Fibroblast of mammary gland (primary cell): ENCODE results near the gene CHCHD5.

ENCODE experiments used
- DNase-seq: peaks from one replicate; pipeline ENCODE4 v3.0.0-alpha.2; 2010; ENCODE audit warnings: low read depth
- H3K4me3 ChIP-seq: 2 replicates; pipeline ENCODE4 v1.5.1; 2011; ENCODE audit warnings: low read depth, mild to moderate bottlenecking, low read length, moderate library complexity; ENCODE audit not compliant: control insufficient read depth
- CTCF ChIP-seq: conservative IDR thresholded peaks from 2 replicates; pipeline ENCODE4 v1.5.1; 2011; ENCODE audit warnings: low read depth, low read length, inconsistent platforms; ENCODE audit not compliant: control insufficient read depth, insufficient read depth

CHCHD5 gene

DNA sequence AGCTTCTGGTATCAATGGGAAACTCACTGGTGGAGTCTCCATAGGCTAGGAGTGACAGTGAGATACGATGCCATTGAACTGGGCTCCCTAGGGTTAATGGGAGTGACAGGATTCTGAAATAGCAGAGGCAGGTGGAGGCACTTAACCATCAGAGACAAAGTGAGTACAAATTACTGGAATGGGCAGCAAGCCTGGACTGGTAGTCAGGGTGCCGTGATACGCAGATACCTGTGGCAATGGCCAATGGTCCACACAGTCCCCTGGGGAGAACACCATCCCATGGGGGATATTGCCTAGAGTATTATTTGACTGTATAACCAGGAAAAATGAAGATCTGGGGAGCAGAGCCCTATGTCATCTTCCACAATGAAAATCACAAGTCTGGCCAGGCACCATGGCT, 17.3 kb downstream of the CHCHD5 start:
- TF ChIP-seq CTCF = no peak
- H3K4me3 ChIP-seq = no peak overlapping the region
- no peak for DNase-seq

- no peak for TF ChIP-seq CTCF
- no peak overlapping the region for H3K4me3 ChIP-seq
Observed at GRCh38 chr2:112602917-112603316, 18.5 kb downstream of the CHCHD5 start.

DNA sequence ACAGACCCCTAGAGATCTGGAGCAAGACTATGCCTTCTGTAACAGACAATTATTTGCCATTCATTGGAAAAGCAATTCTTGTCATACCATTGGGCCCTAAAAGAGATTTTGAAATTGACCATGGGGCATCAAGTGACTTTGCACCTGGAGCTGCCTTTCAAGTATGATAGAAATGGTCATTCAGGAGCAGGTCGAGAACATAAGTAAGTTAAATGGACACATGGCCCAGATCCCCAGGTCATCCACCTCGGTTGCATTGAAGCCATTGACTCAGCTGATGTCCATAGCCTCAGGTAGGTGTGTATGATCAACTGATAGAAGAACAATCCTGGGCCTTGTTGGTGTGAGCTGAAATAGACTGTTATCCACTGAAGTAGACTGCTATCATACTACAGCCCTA, 19.3 kb downstream of the CHCHD5 start:
- TF ChIP-seq CTCF = no peak
- no peak overlapping the region for H3K4me3 ChIP-seq
- DNase-seq = no peak

More at GRCh38 chr2:112602917-112603316, 18.5 kb downstream of the CHCHD5 start:
- DNase-seq = no peak

DNA sequence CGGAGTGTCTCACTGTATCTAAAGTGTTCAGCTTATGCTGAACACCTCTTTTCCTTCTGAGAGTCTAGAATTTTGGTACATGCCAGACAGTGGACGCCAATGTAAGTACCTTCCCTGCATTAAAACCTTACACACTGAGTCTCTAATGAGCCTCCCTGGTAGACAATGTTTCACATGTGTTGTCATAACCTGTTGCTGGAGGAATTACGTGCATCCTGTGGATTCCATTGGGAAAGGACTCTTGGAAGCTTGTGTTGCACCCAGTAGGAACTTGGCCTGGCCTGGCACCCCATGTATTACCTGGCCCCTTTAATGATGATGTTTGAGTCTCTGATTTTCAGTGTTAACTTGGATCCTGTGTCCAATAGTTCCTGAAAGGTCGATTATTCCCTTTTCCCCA, 20.5 kb downstream of the CHCHD5 start:
- DNase-seq = no peak
- no peak for TF ChIP-seq CTCF
- no peak overlapping the region for H3K4me3 ChIP-seq

DNA sequence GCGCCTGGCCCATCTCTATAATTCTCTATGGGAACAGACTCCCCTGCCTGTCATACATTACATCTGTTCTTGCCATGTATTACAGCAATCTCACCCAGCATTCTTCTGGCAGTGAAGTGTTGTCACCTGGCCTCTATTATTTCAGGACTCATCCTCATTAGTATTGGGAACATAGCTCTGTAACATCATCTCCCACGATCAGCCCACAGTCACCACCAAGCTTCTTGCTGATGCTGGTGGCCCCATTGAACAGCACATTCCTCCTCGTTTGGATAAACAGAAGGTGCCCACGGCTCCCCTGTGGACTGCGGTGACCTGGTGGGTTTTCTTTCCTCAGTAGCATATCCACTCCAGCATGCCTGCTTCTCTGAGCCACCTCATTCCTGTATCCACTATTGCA, 21.5 kb downstream of the CHCHD5 start:
- no peak for DNase-seq
- H3K4me3 ChIP-seq = no peak overlapping the region
- TF ChIP-seq CTCF = no peak

GRCh38 chr2:112606547-112606946, 22.1 kb downstream of the CHCHD5 start:
- DNase-seq = no peak
- no peak overlapping the region for H3K4me3 ChIP-seq
- no peak for TF ChIP-seq CTCF
